Activated naive CD8-positive, alpha-beta T cell treated with anti-CD3 and anti-CD28 coated beads, Interleukin-2, amount 10 ng/mL, durations not matched to agents 7 days and 5 days (primary cell): ENCODE measurements around the gene PRKAR2B. TPM values are rescaled to one million over a fixed set of nuclear protein-coding genes. Genes with fewer than 3 reads are reported as not detected.
"Not testable (repeated sequence)": the region's sequence is repeated elsewhere in the genome, so short reads cannot be mapped to it uniquely, and the experiment has no call there.

Experiments used
- ATAC-seq: fragments of 150-1000 bp; cut with Tn5 transposase; one replicate; pipeline ENCODE4 v1.10.0; 2021; ENCODE audit warnings: low read depth, moderate library complexity
- POLR2A ChIA-PET: fragments of 350-600 bp; sonication (Branson Sonifier 250); formaldehyde crosslinking; loops from one replicate; lab custom pipeline; 2021; ENCODE audit warnings: antibody characterized with exemption; lab: Charles Lee
- DNase-seq: peaks from one replicate; pipeline ENCODE4 v3.0.0; 2021
- H3K27ac Mint-ChIP-seq: one replicate; pipeline ENCODE4 v1.8.0; 2022; ENCODE audit warnings: mild to moderate bottlenecking, mixed read lengths
- H3K27me3 Mint-ChIP-seq: one replicate; pipeline ENCODE4 v1.8.0; 2022; ENCODE audit warnings: mild to moderate bottlenecking, moderate library complexity, mixed read lengths
- H3K36me3 Mint-ChIP-seq: one replicate; pipeline ENCODE4 v1.8.0; 2021; ENCODE audit warnings: mild to moderate bottlenecking, mixed read lengths
- H3K4me1 Mint-ChIP-seq: one replicate; pipeline ENCODE4 v1.8.0; 2021; ENCODE audit warnings: mixed read lengths
- H3K4me3 Mint-ChIP-seq: one replicate; pipeline ENCODE4 v1.8.0; 2022; ENCODE audit warnings: mild to moderate bottlenecking, moderate library complexity, mixed read lengths
- H3K9me3 Mint-ChIP-seq: one replicate; pipeline ENCODE4 v1.8.0; 2021; ENCODE audit warnings: mixed read lengths
- total RNA-seq, 2 experiments: library from RNA; stranded (reverse); gene quantifications; one replicate each; pipeline ENCODE4 v1.2.3, GENCODE V29; 2021

Gene PRKAR2B
- total RNA-seq, 2 experiments from 2014 or later, result 1.4 to 1.6 TPM

DNA sequence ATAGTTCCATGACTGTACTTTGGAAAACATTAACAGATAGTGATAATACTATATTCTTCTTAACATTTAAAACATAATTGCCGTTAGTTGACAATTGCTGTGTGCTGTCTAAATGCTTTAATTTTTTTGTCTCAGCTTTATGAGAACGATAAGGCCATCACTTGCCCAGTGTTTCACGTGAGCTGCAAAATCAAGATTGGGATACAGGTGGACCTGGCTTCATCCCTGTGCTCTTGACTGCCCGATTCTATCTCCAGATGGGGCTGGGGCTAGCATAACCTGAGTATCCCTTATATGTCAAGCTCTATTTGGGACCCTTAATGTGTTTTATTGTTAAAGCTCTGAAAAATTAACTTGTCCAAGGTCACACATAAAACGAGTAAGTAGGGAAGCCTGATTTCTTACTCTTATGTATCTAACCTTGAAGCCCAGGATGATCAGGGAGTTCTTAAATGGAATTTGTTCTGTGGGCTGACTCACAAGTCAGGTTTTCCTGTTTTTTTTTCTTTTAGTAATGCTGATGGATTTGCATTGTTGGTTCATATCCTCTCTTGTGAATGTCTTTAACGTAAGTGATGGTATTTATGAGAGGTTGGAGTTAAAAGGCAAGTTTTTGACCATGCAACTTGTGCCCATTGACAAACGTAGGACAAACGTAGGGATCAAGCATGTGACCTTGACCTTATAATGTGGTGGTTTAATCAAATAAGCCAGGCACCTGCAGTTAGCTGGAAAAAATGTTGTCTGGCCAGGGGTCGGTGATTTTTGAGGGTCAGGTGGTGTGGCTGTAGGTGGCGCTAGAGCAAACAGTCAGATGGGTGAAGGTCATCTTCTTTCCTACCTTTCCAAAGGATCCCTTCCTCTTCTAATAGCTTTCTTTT is 3.6 kb downstream of the PRKAR2B start:
- peaks cover 15% of the 10 kb centered on the region for H3K4me1 Mint-ChIP-seq
- peaks cover 46% of the 10 kb centered on the region for H3K27me3 Mint-ChIP-seq
- DNase-seq (no peak), ATAC-seq (no peak)
- no peak overlapping the region for H3K4me3 Mint-ChIP-seq
- no peaks in the 10 kb centered on the region for H3K9me3 Mint-ChIP-seq
- H3K27ac Mint-ChIP-seq, result no peak overlapping the region
- H3K36me3 Mint-ChIP-seq, result peaks cover 1% of the 10 kb centered on the region
- POLR2A ChIA-PET, result no interaction called here

DNA sequence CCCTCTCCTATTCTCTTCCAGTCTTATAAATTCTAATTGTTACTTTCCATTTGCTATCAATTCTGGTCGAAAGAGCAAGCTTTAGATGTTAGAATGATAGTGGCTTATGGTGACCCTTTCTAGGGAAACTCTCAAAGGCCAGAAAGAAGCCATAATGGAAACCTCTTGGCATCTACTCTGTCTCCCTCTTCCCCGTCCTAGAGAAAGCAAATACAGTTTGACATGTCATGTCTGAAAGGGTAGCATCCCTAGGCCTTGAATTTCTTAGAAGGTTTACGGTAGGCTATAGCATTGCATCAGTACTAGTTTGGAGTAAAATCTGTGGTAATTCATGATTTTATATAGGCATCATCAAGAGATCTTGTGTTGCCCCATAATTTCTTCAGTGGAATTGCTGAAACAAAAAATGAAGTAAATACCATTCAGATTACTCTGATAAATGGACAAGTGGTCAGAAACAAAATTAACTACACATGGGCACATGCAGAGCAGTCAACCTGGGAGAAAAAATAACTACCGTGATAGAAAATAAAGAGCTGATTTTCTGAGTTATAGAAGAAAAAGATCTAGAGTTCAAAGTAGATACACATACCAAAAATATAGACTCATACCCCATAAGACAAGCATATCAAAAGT is 4.4 kb downstream of the PRKAR2B start:
- no peak overlapping the region for H3K27ac Mint-ChIP-seq
- no peak for ATAC-seq
- POLR2A ChIA-PET, result no interaction called here
- H3K4me3 Mint-ChIP-seq, result no peak overlapping the region
- peaks cover 14% of the 10 kb centered on the region for H3K4me1 Mint-ChIP-seq
- no peaks in the 10 kb centered on the region for H3K9me3 Mint-ChIP-seq
- H3K36me3 Mint-ChIP-seq, result peaks cover 1% of the 10 kb centered on the region
- no peak for DNase-seq
- H3K27me3 Mint-ChIP-seq, result peaks cover 43% of the 10 kb centered on the region

DNA sequence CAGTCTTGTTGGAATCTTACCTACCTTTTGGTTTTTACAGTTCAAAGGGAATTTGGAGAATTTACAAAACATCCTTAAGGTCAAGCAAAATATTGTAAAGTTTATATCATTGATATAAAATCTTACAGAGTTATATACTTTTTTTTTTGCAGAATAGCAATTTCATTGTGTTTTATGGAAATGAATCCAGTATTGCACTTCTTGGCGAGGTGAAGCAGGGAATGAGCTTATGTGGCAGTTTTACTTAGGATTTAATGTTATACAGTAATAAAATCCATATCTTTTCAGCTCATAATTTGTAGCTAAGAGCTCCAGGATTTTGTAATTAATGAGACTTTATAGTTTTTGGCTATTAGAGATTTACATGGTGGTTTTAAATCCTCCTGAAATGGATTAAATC is 5.0 kb downstream of the PRKAR2B start:
- POLR2A ChIA-PET, result no interaction called here
- ATAC-seq, result no peak
- H3K36me3 Mint-ChIP-seq, result peaks cover 1% of the 10 kb centered on the region
- H3K27me3 Mint-ChIP-seq, result peaks cover 42% of the 10 kb centered on the region
- no peaks in the 10 kb centered on the region for H3K9me3 Mint-ChIP-seq
- no peak for DNase-seq
- no peak overlapping the region for H3K4me3 Mint-ChIP-seq
- H3K27ac Mint-ChIP-seq, result no peak overlapping the region
- peaks cover 12% of the 10 kb centered on the region for H3K4me1 Mint-ChIP-seq

DNA sequence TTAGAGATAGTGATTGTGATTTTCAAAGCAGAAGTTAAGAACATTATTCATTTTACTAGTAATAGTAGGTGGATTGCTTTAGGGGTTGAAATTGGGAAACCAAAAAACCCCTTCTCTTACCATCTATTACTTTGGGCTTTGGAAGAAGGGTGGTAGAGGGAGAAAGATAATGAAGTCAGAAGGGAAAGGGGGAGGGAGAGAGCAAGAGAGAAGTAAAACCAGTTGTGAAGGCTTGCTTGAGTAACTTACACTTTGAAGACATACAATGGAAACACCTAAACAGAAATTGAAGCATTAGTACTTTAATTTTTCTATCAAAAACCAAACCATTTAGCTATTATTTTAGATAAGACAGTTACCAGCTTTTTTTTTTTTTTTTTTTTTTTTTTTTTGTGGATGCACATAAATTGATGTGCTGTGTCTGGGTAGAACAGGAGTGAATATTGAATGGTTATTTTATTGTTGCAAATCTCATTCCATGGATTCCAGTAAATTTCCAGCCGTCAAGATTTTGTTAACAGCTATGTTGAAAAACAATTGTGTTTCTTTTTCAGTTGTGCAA is 5.5 kb downstream of the PRKAR2B start:
- H3K4me1 Mint-ChIP-seq, result peaks cover 12% of the 10 kb centered on the region
- peaks cover 42% of the 10 kb centered on the region for H3K27me3 Mint-ChIP-seq
- no peak for ATAC-seq
- no peak overlapping the region for H3K27ac Mint-ChIP-seq
- DNase-seq, result no peak
- H3K9me3 Mint-ChIP-seq, result no peaks in the 10 kb centered on the region
- H3K36me3 Mint-ChIP-seq, result peaks cover 1% of the 10 kb centered on the region
- POLR2A ChIA-PET, result interaction anchor here (0.7 kb wide), 1 partner anchor 102 kb away, joined by 8 read pairs; no protein-coding TSS in a partner anchor
- H3K4me3 Mint-ChIP-seq, result no peak overlapping the region

DNA sequence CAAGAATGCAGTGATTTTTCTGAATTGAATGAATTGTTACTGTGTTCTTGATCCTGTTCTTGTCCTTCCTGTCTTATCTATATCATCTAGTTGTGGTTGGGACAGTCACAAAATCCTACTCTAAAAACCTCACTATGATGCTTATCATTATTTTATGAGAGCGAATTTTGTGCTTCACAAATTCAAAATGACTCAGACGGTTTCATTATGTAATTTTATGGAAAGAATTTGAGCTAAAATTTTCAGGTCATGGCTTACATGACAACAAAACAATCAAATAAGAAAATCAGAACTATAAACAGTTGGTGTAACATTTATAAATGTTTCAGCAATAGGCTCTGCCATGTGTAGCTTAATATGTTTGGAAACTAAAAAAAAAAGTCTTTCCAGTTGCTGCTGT is 6.9 kb downstream of the PRKAR2B start:
- H3K4me3 Mint-ChIP-seq, result no peak overlapping the region
- peaks cover 30% of the 10 kb centered on the region for H3K27me3 Mint-ChIP-seq
- H3K36me3 Mint-ChIP-seq, result no peaks in the 10 kb centered on the region
- no peak for ATAC-seq
- peaks cover 2% of the 10 kb centered on the region for H3K9me3 Mint-ChIP-seq
- DNase-seq, result no peak
- POLR2A ChIA-PET, result no interaction called here
- H3K27ac Mint-ChIP-seq, result no peak overlapping the region
- peaks cover 3% of the 10 kb centered on the region for H3K4me1 Mint-ChIP-seq

DNA sequence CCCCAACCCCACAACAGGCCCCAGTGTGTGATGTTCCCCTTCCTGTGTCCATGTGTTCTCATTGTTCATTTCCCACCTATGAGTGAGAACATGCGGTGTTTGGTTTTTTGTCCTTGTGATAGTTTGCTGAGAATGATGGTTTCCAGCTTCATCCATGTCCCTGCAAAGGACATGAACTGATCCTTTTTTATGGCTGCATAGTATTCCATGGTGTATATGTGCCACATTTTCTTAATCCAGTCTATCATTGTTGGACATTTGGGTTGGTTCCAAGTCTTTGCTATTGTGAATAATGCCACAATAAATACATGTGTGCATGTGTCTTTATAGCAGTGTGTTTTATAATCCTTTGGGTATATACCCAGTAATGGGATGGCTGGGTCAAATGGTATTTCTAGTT is 10.5 kb downstream of the PRKAR2B start:
- H3K27me3 Mint-ChIP-seq, H3K4me3 Mint-ChIP-seq, ATAC-seq, H3K36me3 Mint-ChIP-seq, H3K9me3 Mint-ChIP-seq, POLR2A ChIA-PET, DNase-seq, H3K27ac Mint-ChIP-seq, H3K4me1 Mint-ChIP-seq: not testable (repeated sequence)

DNA sequence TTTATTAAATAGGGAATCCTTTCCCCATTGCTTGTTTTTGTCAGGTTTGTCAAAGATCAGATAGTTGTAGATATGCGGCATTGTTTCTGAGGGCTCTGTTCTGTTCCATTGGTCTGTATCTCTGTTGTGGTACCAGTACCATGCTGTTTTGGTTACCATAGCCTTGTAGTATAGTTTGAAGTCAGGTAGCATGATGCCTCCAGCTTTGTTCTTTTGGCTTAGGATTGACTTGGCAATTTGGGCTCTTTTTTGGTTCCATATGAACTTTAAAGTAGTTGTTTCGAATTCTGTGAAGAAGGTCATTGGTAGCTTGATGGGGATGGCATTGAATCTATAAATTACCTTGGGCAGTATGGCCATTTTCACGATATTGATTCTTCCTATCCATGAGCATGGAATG is 11.6 kb downstream of the PRKAR2B start:
- POLR2A ChIA-PET, H3K27ac Mint-ChIP-seq: not testable (repeated sequence)

DNA sequence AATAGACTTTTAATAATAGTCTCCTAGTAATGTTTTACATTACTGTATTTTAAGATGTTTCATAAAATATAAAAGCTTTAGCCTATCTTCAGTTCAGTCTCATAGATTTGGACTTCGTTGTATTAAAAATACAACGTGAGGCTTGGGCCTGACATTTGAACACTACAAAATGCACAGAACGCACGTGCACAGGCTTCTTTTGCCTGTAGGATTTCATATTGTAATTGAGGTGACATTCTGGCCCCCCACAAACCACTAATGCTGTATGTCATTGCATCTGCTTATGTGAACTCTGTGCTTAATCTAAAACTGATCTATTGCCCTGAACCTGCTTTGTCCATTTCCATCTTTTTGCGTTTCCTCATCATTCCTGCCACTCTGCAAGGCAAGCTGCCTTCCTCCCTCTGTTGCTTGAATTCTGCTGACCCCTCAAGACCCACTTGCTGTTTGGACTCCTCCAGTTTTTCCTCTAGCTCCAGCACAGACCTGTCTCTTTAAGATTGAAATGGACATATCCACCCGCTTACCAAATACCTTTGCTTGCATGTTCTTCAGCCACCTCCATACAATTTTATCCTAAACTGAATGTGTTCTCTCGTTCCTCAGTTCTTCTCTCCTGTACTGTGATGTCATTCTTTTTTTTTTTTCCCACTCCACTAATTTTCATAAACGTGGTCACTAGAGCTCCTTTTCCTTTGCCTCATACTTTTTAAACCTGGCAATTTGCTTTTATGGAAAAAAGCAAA is 12.4 kb downstream of the PRKAR2B start:
- no peaks in the 10 kb centered on the region for H3K36me3 Mint-ChIP-seq
- peaks cover 2% of the 10 kb centered on the region for H3K9me3 Mint-ChIP-seq
- POLR2A ChIA-PET, result no interaction called here
- DNase-seq (no peak), ATAC-seq (no peak)
- no peaks in the 10 kb centered on the region for H3K4me1 Mint-ChIP-seq
- no peak overlapping the region for H3K4me3 Mint-ChIP-seq
- peaks cover 2% of the 10 kb centered on the region for H3K27me3 Mint-ChIP-seq
- no peak overlapping the region for H3K27ac Mint-ChIP-seq

More for the DNA sequence above, 11.6 kb downstream of the PRKAR2B start:
- ATAC-seq, H3K9me3 Mint-ChIP-seq, H3K36me3 Mint-ChIP-seq, H3K4me3 Mint-ChIP-seq, DNase-seq, H3K27me3 Mint-ChIP-seq, H3K4me1 Mint-ChIP-seq: not testable (repeated sequence)

DNA sequence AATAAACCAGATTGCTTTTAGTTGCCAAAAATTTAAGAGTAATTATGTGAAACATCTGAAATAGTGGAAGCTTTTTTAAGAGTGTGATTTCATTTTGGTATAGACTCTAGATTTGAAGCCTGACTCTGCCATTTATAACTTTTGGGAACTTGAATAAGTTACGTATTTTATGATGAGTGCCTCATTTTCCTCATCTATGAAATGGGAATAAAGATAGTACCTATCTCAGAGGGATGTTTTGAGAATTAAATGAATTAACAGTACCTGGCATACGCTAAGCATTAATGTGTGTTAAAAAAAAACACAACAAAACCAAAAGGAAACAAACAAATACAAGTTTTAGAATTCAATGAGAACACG is 12.9 kb downstream of the PRKAR2B start:
- no peak for DNase-seq
- Mint-ChIP-seq H3K9me3 (peaks cover 2% of the 10 kb centered on the region), H3K4me3 (no peak overlapping the region)

DNA sequence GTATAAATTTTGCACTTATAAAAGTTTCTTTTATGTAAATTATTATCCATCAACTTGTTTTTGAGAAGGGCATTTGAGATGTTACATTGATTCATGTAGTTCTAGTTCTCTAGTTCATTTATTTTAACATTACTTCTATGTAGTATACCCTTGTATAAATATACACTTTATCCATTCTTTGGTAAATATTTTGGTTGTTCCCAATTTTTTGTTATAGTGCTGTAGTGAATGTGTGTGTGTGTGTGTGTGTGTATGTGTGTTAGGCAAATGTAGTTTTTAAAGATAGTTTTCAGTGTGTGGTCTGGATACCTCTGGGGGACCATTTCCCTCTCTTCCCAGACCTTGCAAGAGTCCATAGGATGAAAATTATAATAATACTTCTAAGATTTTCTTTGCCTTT is 15.0 kb downstream of the PRKAR2B start:
- H3K4me1 Mint-ChIP-seq, result no peaks in the 10 kb centered on the region
- no peak overlapping the region for H3K4me3 Mint-ChIP-seq
- H3K9me3 Mint-ChIP-seq, result peaks cover 2% of the 10 kb centered on the region
- POLR2A ChIA-PET, result no interaction called here
- no peak overlapping the region for H3K27ac Mint-ChIP-seq
- peaks cover 4% of the 10 kb centered on the region for H3K27me3 Mint-ChIP-seq
- no peaks in the 10 kb centered on the region for H3K36me3 Mint-ChIP-seq
- no peak for ATAC-seq
- DNase-seq, result no peak

More for the DNA sequence above, 12.9 kb downstream of the PRKAR2B start:
- no peak overlapping the region for H3K27ac Mint-ChIP-seq
- ATAC-seq, result no peak
- peaks cover 2% of the 10 kb centered on the region for H3K27me3 Mint-ChIP-seq
- H3K4me1 Mint-ChIP-seq, result no peaks in the 10 kb centered on the region
- no peaks in the 10 kb centered on the region for H3K36me3 Mint-ChIP-seq
- POLR2A ChIA-PET, result no interaction called here

DNA sequence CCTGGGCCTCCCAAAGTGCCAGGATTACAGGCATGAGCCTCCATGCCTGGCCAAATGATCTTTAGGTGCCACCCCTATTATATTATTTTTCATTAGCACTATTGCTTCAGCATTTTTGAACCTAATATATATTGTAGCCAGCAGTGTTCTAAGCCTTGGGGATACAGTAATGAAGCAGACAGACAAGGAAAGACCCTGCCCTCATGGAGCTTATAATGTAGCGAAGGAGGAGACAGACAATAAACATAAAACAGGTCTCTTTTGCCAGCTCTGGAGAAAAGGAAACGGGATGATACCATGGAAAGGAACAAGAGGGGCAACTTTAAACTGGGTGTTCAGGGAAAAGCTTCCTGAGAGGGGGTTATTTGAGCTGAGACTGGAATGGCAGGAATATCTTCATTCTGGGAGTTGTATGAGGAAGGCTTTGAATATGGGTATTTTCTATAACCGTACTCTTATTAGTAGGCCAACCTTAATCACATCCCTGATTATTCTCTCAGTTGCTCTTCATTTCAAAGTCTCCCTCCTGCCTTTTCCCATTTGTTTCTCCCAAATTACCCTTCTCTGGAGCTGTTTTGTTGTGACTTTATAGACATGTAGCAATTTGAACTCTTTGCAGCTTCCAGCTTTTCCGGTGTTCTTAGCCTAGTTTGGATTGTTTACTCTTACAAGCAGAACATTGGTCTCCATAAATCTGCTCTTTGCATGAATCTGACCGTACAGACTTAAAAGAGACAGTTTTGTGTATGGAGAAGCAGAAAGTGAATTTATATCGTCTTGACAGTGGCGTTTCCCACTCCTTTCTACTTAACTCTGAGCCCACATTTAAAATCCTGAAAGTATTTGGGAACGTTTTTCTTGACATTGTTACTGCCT is 19.0 kb downstream of the PRKAR2B start:
- DNase-seq (no peak), ATAC-seq (no peak)
- POLR2A ChIA-PET, result interaction anchor here (0.8 kb wide), 1 partner anchor 62 kb away, joined by 4 read pairs; no protein-coding TSS in a partner anchor
- Mint-ChIP-seq H3K9me3 (no peaks in the 10 kb centered on the region), H3K4me1 (no peaks in the 10 kb centered on the region), H3K4me3 (no peak overlapping the region), H3K27ac (no peak overlapping the region), H3K36me3 (no peaks in the 10 kb centered on the region), H3K27me3 (peaks cover 8% of the 10 kb centered on the region)

DNA sequence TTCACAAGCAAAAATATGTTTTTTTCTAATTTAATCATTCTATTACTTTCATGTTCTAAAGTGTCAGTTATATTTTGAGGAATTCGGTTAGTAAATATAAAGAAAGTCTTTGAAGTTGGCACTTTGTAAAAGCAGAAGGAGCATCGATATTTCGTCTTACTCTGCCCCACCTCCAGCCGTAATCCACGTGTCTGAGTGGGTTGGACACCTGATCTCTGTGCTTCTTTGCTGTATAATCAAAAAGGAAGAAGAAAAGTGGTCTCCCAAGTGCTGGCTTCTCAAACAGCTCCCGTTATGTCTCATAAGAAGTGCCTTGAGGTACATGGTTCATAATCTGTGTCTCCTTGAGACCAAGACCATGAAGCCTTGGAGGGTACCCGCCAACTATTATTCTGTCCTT is 19.8 kb downstream of the PRKAR2B start:
- Mint-ChIP-seq H3K36me3 (no peaks in the 10 kb centered on the region), H3K27me3 (peaks cover 8% of the 10 kb centered on the region), H3K4me3 (no peak overlapping the region), H3K9me3 (no peaks in the 10 kb centered on the region), H3K4me1 (peaks cover 4% of the 10 kb centered on the region), H3K27ac (no peak overlapping the region)
- ATAC-seq (no peak), DNase-seq (no peak)
- POLR2A ChIA-PET, result interaction anchor here (0.8 kb wide), 1 partner anchor 62 kb away, joined by 4 read pairs; no protein-coding TSS in a partner anchor
